Measurements from ENCODE around the gene DEPDC1B.
"Not testable (repeated sequence)": the region's sequence is repeated elsewhere in the genome, so short reads cannot be mapped to it uniquely, and the experiment has no call there.

Gene DEPDC1B

DNA sequence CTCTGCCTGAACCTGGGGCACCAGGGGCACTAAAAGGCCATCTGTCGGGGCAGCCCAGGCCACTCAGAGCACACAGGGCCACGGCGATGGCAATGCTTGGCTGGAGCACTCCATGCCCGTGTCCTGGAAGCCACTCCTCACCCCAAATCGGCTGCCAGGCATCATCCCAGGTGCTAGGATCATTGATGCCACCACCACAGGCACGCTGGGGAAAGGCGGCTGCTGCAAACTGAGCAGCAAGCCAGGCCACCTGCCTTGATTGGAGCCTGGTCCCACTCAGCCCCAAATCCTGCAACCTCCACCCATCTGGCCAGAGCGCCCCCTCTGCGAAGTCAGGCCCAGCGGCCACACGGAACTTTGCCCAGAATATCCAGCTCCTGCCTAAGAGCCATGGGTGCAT, 67.8 kb downstream of the DEPDC1B start:
- no peak overlapping the region for H3K4me3 ChIP-seq (ENCODE audit: low read length)
- no peak for DNase-seq (ENCODE audit: low read depth)
- TF ChIP-seq, protein P1, sequence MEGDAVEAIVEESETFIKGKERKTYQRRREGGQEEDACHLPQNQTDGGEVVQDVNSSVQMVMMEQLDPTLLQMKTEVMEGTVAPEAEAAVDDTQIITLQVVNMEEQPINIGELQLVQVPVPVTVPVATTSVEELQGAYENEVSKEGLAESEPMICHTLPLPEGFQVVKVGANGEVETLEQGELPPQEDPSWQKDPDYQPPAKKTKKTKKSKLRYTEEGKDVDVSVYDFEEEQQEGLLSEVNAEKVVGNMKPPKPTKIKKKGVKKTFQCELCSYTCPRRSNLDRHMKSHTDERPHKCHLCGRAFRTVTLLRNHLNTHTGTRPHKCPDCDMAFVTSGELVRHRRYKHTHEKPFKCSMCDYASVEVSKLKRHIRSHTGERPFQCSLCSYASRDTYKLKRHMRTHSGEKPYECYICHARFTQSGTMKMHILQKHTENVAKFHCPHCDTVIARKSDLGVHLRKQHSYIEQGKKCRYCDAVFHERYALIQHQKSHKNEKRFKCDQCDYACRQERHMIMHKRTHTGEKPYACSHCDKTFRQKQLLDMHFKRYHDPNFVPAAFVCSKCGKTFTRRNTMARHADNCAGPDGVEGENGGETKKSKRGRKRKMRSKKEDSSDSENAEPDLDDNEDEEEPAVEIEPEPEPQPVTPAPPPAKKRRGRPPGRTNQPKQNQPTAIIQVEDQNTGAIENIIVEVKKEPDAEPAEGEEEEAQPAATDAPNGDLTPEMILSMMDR (IDR thresholded peaks at IDR 0.05; ENCODE audit: insufficient read depth, low read depth, low read length, missing control alignments), result no peak

- H3K4me3 ChIP-seq (ENCODE audit: low read length), result no peak overlapping the region
- no peak for DNase-seq (ENCODE audit: low read depth)
- TF ChIP-seq, protein P1 (IDR thresholded peaks at IDR 0.05; ENCODE audit: insufficient read depth, low read depth, low read length, missing control alignments), result no peak
Observed at GRCh38 chr5:60630836-60631235, 69.1 kb downstream of the DEPDC1B start.

DNA sequence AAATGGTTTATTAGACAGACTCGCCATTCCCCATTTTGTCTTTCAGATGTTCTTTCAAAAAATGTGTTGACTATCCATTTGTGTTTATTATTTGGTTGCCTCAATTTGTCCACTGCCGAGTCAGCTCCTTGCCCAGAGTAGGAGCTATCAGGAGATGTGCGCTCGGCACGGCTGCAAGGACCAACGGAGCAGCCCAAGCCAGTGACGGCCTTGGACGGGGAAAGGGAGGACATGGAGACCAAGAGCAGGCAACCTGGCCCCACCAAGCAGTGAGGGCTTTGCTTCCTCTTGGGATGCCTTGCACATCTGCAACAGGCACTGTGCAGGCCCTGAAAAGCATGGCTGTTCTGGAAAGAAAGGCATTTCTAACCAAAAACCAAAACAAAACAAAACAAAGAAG, 69.8 kb downstream of the DEPDC1B start:
- no peak overlapping the region for H3K4me3 ChIP-seq (ENCODE audit: low read length)
- no peak for DNase-seq (ENCODE audit: low read depth)

DNA sequence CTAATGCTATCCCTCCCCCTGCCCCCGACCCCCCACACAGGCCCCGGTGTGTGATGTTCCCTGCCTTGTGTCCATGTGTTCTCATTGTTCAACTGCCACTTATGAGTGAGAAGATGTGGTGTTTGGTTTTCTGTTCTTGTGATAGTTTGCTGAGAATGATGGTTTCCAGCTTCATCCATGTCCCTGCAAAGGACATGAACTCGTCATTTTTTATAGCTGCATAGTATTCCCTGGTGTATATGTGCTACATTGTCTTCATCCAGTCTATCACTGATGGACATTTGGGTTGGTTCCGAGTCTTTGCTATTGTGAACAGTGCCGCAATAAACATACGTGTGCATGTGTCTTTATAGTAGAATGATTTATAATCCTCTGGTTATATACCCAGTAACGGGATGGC, 75.1 kb downstream of the DEPDC1B start:
- DNase-seq (ENCODE audit: low read depth); H3K4me3 ChIP-seq (ENCODE audit: low read length): not testable (repeated sequence)

More for the DNA sequence above, 69.8 kb downstream of the DEPDC1B start:
- TF ChIP-seq, protein P1 (IDR thresholded peaks at IDR 0.05; ENCODE audit: insufficient read depth, low read depth, low read length, missing control alignments), result no peak

DNA sequence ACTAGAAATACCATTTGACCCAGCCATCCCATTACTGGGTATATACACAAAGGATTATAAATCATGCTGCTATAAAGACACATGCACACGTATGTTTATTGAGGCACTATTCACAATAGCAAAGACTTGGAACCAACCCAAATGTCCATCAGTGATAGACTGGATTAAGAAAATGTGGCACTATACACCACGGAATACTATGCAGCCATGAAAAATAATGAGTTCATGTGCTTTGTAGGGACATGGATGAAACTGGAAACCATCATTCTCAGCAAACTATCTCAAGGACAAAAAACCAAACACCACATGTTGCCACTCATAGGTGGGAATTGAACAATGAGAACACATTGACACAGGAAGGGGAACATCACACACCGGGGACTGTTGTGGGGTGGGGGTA, 79.2 kb downstream of the DEPDC1B start:
- DNase-seq (ENCODE audit: low read depth); H3K4me3 ChIP-seq (ENCODE audit: low read length): not testable (repeated sequence)

GRCh38 chr5:60613826-60614225, 86.1 kb downstream of the DEPDC1B start:
- H3K4me3 ChIP-seq (ENCODE audit: low read length), result no peak overlapping the region
- DNase-seq (ENCODE audit: low read depth), result no peak
- TF ChIP-seq, protein P1 (IDR thresholded peaks at IDR 0.05; ENCODE audit: insufficient read depth, low read depth, low read length, missing control alignments), result no peak

DNA sequence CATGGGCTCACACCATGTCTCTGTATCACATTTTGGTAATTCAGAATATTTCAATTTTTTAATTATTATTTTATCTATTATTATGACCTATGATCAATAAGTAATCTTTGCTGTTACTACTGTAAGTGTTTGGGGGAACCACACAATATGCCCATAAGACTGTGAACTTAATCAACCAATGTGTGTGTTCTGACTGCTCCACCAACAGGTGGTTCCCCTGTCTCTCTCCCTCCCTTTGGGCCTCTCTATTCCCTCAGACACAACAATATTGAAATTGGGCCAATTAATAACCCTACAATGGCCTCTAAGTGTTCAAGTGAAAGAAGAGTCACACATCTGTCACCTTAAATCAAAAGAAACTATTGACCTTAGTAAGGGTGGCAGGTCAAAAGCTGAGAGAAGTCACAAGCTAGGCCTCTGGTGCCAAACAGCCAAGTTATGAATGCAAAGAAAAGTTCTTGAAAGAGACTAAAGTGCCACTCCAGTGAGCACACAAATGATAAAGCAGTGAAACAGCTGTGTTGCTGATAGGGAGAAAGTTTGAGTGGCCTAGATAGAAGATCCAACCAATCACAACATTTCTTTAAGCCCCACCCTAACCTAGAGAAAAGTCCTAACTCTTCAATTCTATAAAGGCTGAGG, 88.7 kb downstream of the DEPDC1B start:
- TF ChIP-seq, protein P1 (IDR thresholded peaks at IDR 0.05; ENCODE audit: insufficient read depth, low read depth, low read length, missing control alignments), result no peak
- DNase-seq (ENCODE audit: low read depth), result no peak
- H3K4me3 ChIP-seq (ENCODE audit: low read length), result no peak overlapping the region

DNA sequence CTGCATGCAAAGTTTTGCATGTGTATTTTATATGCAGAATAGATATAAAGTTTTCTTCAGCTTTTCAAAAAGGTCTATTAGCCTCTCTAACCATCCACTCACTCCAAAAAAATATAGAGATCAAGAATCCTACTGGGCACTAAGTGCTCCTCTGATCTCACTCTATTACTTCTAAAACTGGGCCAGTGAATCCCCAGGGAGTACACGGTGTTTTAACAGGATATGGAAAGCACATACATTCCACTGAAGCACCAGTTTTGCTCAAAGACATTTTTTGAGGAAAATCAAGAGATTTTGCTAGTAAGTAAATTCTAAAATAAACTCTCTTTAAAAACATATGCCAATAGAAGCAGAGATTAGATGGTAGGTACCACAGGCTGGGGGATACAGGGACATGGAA, 95.2 kb downstream of the DEPDC1B start:
- no peak overlapping the region for H3K4me3 ChIP-seq (ENCODE audit: low read length)
- DNase-seq (ENCODE audit: low read depth), result no peak
- TF ChIP-seq, protein P1 (IDR thresholded peaks at IDR 0.05; ENCODE audit: insufficient read depth, low read depth, low read length, missing control alignments), result no peak
